Osteoblast (primary cell): ENCODE measurements around the gene SERINC5. TPM values are rescaled to one million over a fixed set of nuclear protein-coding genes. Genes with fewer than 3 reads are reported as not detected.

Experiments
- DNase-seq: peaks from one replicate; pipeline ENCODE4 v3.0.0; 2011; ENCODE audit warnings: low spot score, mixed read lengths; ENCODE audit not compliant: insufficient read length; ENCODE audit errors: missing footprints
- H2AFZ ChIP-seq: 2 replicates; pipeline ENCODE4 v1.6.0; 2011; ENCODE audit warnings: mild to moderate bottlenecking, low read length
- H3K27ac ChIP-seq: 2 replicates; pipeline ENCODE4 v1.5.1; 2011; ENCODE audit warnings: mild to moderate bottlenecking, low read depth, low read length, moderate library complexity
- H3K27me3 ChIP-seq: 2 replicates; pipeline ENCODE4 v1.6.0; 2012; ENCODE audit warnings: mild to moderate bottlenecking, control low read depth, inconsistent platforms, low read length, moderate library complexity; ENCODE audit not compliant: insufficient read depth
- H3K36me3 ChIP-seq: 2 replicates; pipeline ENCODE4 v1.5.1; 2011; ENCODE audit warnings: mild to moderate bottlenecking, low read length, control low read depth, moderate library complexity; ENCODE audit not compliant: insufficient read depth
- H3K4me1 ChIP-seq: 2 replicates; pipeline ENCODE4 v1.5.1; 2011; ENCODE audit warnings: mild to moderate bottlenecking, low read length, control low read depth, moderate library complexity; ENCODE audit not compliant: insufficient read depth
- H3K4me2 ChIP-seq: 2 replicates; pipeline ENCODE4 v1.6.0; 2011; ENCODE audit warnings: mild to moderate bottlenecking, low read length; ENCODE audit not compliant: insufficient read depth
- H3K4me3 ChIP-seq: fragments of 200-600 bp; sonication (generic); 3 replicates; pipeline ENCODE4 v1.5.1; 2012; ENCODE audit warnings: mild to moderate bottlenecking, low read length, inconsistent platforms; ENCODE audit not compliant: insufficient read depth
- H3K79me2 ChIP-seq: 2 replicates; pipeline ENCODE4 v1.6.0; 2012; ENCODE audit warnings: mild to moderate bottlenecking, low read length, control low read depth, inconsistent platforms; ENCODE audit not compliant: insufficient read depth
- H3K9me3 ChIP-seq: 2 replicates; pipeline ENCODE4 v1.5.1; 2011; ENCODE audit warnings: low read depth, low read length, control low read depth
- H4K20me1 ChIP-seq: 2 replicates; pipeline ENCODE4 v1.6.0; 2012; ENCODE audit warnings: mild to moderate bottlenecking, low read length, control low read depth; ENCODE audit not compliant: insufficient read depth
- total RNA-seq: library from RNA; depleted of rRNA; stranded (reverse); fragments of >200 nt; gene quantifications from 2 replicates; pipeline ENCODE4 v1.2.3, GENCODE V29; 2012
- TF ChIP-seq, protein P1 (sequence below): IDR thresholded peaks from 2 replicates; pipeline ENCODE4 v1.5.1; 2011; ENCODE audit warnings: mild to moderate bottlenecking, low read depth, low read length, moderate library complexity; ENCODE audit errors: extremely low read depth

Gene SERINC5
- total RNA-seq, 1 donor = 96.3 TPM

DNA sequence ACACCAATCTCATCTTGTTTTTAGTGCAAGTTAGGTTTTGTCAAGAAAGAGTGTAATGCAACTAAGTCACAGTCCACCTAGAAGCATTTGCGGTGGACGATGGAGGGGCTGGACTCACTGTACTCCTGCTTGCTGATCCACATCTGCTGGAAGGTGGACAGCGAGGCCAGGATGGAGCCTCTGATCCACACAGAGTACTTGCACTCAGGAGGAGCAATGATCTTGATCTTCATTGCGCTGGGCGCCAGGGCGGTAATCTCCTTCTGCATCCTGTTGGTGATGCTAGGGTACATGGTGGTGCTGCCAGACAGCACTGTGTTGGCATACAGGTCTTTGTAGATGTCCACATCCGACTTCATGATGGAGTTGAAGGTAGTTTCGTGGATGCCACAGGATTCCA is 43.8 kb upstream of the SERINC5 start:
- no peak overlapping the region for H3K4me3 ChIP-seq
- DNase-seq = no peak
- no peaks in the 10 kb centered on the region for H3K9me3 ChIP-seq
- TF ChIP-seq, protein P1, sequence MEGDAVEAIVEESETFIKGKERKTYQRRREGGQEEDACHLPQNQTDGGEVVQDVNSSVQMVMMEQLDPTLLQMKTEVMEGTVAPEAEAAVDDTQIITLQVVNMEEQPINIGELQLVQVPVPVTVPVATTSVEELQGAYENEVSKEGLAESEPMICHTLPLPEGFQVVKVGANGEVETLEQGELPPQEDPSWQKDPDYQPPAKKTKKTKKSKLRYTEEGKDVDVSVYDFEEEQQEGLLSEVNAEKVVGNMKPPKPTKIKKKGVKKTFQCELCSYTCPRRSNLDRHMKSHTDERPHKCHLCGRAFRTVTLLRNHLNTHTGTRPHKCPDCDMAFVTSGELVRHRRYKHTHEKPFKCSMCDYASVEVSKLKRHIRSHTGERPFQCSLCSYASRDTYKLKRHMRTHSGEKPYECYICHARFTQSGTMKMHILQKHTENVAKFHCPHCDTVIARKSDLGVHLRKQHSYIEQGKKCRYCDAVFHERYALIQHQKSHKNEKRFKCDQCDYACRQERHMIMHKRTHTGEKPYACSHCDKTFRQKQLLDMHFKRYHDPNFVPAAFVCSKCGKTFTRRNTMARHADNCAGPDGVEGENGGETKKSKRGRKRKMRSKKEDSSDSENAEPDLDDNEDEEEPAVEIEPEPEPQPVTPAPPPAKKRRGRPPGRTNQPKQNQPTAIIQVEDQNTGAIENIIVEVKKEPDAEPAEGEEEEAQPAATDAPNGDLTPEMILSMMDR = no peak
- H4K20me1 ChIP-seq = no peaks in the 10 kb centered on the region
- no peak overlapping the region for H3K27ac ChIP-seq
- H3K79me2 ChIP-seq = no peaks in the 10 kb centered on the region
- no peaks in the 10 kb centered on the region for H3K36me3 ChIP-seq
- H2AFZ ChIP-seq = no peak overlapping the region
- H3K4me2 ChIP-seq = no peak overlapping the region
- no peaks in the 10 kb centered on the region for H3K4me1 ChIP-seq
- H3K27me3 ChIP-seq = no peaks in the 10 kb centered on the region

DNA sequence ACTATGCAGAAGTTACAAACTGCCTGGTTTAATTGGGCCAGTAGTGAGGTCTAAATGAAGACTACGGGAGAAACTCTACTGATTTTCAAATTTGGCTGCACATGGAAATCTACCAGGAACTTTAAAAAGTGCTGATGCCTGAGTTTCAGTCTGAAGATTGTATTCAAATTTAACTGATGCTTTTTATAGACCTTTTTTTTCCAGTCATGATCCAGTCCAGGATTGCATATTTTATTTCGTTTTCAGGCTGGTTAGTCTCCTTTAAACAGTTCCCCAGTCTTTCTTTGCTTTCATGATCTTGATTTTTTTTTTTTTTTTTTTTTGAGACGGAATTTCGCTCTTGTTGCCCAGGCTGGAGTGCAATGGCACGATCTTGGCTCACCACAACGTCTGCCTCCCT is 40.3 kb upstream of the SERINC5 start:
- TF ChIP-seq, protein P1 = no peak
- Histone ChIP-seq H3K4me1 (no peaks in the 10 kb centered on the region), H2AFZ (no peak overlapping the region), H3K9me3 (no peaks in the 10 kb centered on the region), H3K27me3 (no peaks in the 10 kb centered on the region), H4K20me1 (no peaks in the 10 kb centered on the region), H3K4me2 (no peak overlapping the region), H3K4me3 (no peak overlapping the region), H3K27ac (no peak overlapping the region), H3K79me2 (no peaks in the 10 kb centered on the region), H3K36me3 (no peaks in the 10 kb centered on the region)
- peak; percentile 65 for DNase-seq

DNA sequence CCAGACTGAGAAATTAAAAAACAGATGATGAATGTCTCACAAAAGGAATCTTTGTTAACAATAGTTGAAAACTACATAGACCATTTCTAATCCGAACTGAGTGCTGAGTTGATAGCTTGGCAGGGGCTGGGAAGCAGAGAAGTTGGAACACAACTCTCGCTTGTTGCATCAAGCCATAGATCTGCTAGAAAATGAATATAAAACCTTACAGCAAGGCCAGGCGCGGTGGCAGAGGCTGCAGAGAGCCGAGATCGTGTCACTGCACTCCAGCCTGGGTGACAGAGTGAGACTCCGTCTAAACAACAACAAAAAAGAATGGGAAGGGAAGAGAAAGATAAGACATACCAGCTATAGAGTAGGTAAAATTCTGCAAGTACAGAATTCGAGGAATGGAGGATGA is 35.9 kb upstream of the SERINC5 start:
- Histone ChIP-seq H3K4me1 (no peaks in the 10 kb centered on the region), H3K9me3 (no peaks in the 10 kb centered on the region), H3K27ac (no peak overlapping the region), H3K27me3 (no peaks in the 10 kb centered on the region), H3K36me3 (no peaks in the 10 kb centered on the region), H2AFZ (no peak overlapping the region), H3K79me2 (no peaks in the 10 kb centered on the region), H4K20me1 (no peaks in the 10 kb centered on the region), H3K4me2 (no peak overlapping the region), H3K4me3 (no peak overlapping the region)
- TF ChIP-seq, protein P1 = no peak
- DNase-seq = no peak

DNA sequence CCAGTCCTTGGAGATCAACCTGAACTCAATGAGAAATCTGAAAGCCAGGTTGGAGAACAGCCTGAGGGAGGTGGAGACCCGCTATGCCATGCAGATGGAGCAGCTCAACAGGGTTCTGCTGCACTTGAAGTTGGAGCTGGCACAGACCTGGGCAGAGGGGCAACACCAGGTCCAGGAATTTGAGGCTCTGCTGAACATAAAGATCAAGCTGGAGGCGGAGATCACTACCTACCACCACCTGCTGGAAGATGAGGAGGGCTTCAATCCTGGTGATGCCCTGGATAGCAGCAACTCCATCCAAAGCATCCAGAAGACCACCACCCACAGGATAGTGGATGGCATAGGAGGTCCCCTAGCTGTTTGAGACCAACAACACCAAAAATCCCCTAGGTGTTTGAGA is 33.5 kb upstream of the SERINC5 start:
- H3K4me3 ChIP-seq = no peak overlapping the region
- no peak for DNase-seq
- H3K4me2 ChIP-seq = no peak overlapping the region
- H3K36me3 ChIP-seq = no peaks in the 10 kb centered on the region
- H3K4me1 ChIP-seq = no peaks in the 10 kb centered on the region
- no peaks in the 10 kb centered on the region for H3K79me2 ChIP-seq
- H4K20me1 ChIP-seq = no peaks in the 10 kb centered on the region
- no peak overlapping the region for H2AFZ ChIP-seq
- TF ChIP-seq, protein P1 = no peak
- peaks cover 7% of the 10 kb centered on the region for H3K27me3 ChIP-seq
- no peaks in the 10 kb centered on the region for H3K9me3 ChIP-seq
- H3K27ac ChIP-seq = no peak overlapping the region
